ENCODE results near the gene TMEM107.

The TMEM107 gene

DNA sequence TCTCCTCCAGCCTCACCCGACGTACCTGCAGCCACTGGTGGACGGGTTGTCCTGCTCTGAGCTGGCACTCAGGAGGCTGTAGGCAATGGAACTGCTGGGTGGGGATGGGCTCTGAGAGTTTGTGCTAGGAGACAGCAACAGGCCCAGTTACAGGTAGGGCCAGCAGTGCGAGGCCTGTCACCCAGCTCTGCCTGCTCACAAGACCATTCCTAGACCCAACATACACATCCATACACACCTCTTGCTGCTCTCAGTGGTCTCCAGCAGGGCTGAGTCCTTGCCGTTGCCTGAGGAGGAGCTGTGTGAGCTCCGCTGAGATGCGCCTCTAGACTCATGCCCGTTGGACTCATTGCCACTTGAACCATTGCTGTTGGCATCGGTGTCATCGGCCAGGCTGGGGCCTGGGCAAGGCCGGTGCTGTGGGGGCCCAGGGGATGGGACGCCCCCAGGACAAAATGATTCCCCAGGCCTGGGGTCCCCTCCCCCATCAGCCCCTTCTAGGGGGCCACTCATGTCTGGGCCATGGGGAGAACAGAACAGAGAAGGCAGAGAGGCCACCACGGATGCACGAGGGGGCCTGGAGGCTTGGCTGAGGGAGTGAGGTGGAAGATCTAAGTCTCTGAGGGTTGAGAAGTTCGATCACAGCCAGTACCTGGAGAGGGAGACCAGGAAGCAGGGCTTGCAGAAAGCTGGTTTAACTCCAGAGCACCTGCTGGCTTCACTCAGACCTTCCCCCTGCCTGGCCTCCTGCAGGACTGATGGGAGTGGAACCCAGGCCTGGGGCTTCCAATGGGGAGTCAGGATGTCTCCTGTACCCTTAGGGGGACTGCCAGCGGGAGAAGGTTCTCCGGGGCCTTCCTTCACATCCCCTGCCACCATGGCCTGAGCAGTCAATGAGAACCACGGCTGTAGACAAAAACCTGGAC is 25.7 kb downstream of the TMEM107 start:
- no peak for DNase-seq

DNA sequence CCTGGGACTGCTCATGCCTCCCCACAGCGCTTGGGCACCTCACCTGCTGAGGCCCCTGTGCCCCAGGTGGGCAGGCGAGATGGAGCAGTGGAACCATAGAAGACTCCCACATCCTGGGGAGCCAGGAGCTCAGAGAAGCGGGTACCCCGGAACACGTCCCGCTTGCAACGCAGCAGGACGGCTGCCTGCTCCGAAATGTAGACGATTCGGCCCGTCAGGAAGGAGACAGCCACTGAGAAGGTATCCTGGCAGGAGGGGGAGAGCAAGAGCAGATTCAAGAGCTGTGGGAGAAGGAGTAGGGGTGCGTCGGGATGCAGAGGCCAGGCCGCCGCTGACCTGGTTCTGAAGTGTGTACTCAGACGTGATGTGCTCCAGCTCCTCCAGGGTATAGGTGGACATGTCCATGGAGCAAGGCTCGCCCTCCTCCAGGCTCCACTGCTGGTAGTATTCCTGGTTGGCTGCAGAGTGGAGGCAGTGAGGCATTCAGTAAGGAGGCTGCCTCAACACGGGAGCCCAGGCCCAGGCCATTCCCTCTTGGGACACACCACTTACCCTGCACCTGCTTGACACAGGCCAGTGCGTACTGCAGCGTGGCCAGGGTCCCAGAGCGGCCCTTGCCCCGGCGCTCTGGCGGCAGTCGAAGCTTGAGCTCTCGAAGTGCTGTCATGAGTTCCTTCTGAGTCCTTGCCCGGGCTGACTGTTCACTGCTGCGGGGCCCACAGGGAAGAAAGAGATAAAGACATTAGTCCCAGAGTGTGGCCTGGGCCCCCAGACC is 26.6 kb downstream of the TMEM107 start:
- no peak for DNase-seq

DNA sequence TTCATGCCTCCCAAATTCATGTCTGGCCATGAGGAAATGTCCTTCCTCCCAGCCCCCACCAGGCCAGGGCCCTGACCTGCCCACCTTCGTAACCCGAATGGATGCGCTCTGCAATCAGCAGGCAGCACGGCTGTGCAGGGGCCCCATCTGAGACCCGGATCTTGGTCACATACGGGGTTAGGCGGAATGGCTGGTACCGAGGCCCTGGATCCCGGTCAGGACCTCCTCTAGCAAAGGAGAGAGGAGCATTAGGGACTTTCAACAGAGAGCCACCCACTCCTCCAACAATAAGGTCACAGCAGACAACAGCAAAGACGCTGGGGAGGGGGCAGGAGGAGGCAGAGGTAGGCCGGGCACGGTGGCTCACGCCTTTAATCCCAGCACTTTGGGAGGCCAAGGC is 27.6 kb downstream of the TMEM107 start:
- no peak for DNase-seq

DNA sequence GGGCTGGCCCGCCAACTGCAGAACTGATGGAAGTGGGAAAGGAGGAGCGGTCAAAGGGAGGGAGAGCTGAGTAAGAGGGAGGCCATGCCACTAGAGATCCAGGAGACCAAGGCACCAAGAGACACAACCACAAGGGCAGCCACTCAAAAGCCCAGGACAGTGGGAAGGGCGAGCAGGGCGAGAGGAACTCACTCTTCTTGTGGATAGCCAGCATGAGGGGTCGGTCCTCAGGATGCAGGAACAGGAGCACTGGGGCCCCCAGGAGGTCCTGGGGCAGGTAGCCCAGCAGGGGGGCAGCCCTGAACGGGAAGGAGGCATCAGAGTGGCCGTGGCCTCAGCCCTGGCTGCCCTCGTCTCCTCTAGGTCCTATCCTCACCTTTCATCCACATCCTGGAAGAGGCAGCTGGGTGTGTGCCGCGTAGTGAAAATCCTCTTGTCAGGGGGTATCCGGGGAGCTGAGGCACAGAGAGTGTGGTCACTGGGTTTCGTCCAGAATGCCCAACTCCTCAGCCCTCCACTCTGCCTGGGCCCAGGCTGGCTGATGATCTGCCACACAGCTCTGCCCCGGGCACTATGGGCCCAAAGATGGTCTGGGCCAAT is 28.3 kb downstream of the TMEM107 start:
- DNase-seq, result no peak

DNA sequence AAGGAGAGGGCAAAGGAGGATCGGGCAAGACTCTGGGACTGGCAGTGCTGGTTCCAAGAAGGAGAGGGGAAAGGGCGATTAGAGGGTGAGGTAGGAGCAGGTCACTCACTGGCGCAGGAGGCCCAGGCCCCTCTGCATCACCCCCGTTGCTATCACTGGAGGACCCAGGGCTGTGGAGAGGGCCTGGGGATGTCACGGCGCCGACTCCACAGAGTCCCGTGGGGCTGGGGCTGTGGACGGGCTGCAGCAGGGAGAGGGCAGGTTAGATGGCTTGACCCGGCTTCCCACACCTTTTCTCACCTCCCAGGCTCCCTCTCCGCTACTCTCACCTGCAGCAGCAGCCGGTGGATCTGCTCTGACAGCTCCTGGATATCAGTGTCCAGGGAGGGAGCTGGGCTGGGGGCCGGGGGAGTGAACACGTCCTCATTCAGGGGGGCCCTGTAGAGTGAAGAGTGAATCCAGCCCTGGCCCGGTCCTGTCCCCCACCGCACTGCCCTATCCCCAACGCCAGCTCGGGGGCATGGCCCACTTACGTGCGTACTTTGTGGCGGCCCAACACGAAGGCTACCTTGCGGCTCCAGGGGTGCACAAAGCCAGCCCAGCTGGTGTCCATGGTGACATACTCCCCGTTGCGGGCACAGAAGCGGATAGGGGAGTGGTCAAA is 28.9 kb downstream of the TMEM107 start:
- DNase-seq, result no peak

DNA sequence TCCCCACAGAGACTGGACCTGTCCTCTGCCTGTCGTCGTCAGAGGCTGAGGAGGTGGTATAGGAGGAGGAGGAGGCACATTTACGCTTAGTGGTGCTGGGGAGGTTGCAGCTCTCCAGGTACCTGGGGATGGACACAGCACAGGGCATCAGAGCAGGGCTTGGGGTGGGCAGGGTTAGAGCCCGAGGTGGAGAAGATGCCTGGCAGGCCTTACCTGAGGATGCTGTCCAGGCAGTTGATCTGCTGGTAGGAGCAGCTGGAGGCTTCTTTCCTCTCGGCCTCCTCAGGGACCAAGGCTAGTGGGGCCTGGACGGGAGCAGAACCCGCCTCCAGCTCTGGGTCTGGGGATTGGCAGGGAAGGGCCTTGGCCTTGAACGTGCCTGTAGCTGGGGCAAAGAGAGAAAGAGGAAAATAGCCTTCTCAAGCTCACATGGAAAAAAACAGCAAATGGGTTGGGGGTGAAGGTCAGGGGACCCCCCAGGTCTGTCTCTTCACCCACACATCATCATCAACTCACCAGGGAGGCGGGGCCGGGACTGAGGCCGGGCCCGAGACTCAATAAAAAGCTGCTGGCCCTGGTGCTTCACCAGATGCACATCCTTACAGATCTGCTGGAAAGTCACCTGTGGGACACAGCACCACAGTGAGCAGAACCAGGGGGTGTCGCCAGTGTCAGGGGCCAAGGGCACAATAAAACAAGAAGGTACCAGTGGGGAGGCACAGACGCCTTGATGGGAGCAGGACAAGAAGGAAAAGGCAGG is 29.6 kb downstream of the TMEM107 start:
- no peak for DNase-seq

DNA sequence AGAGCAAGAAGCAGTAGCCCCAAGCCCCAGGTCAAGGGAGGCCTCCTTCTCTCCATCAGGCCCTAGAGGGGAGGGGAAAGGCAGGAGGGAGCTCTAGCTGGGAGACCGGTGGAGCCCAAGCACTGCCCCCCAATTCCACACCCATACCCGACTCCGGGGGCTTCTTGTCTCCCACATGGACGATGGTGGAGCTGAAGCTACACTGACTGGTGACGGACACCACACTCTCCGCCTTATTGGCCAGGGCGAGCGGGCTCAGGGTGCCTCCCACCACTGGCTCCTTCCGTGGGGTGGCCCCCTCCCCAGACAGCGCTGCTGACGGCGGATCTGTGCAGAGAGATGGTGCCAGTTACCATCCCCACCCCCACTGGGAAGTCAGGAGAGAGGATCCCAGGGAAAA is 30.4 kb downstream of the TMEM107 start:
- no peak for DNase-seq

DNA sequence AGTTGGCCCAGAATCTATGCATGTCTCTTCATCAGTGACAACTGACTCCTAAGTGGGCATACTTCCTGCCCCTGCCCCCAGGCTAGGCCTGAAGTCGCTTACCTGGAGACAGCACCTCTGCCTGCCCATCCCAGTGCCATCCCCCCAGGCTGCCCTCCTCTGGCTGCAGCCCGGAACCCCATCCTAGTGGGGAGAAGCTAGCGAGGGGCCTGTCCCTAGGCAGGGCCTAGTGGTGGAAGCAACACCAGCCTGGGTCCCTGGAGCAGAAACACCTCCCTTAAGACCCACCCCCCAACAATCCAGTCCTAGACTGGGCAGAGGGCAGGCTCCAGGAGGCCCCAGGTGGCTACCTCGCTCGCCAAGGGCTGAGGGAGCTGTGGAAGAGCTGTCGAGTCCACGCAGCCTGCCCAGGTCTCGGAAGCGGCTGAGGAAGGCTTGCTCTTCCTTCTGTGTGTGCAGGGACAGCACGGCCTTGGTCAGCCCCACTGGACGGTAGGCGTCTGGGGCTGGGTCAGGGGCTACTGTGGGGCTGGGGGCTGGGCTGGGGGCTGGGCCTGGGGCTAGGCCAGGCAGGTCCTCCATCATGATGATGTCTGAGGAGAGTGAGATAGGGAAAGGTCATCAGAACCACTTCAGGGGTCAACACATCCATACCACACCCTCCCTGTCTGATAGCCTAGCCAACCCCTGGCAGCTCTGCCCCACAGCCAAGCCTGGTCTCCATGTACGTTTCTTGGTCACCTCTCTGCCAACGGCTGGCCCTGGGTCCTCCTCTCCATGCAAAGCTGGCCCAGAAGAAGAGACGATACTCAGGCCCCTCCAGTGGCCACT is 31.6 kb downstream of the TMEM107 start:
- DNase-seq, result no peak

DNA sequence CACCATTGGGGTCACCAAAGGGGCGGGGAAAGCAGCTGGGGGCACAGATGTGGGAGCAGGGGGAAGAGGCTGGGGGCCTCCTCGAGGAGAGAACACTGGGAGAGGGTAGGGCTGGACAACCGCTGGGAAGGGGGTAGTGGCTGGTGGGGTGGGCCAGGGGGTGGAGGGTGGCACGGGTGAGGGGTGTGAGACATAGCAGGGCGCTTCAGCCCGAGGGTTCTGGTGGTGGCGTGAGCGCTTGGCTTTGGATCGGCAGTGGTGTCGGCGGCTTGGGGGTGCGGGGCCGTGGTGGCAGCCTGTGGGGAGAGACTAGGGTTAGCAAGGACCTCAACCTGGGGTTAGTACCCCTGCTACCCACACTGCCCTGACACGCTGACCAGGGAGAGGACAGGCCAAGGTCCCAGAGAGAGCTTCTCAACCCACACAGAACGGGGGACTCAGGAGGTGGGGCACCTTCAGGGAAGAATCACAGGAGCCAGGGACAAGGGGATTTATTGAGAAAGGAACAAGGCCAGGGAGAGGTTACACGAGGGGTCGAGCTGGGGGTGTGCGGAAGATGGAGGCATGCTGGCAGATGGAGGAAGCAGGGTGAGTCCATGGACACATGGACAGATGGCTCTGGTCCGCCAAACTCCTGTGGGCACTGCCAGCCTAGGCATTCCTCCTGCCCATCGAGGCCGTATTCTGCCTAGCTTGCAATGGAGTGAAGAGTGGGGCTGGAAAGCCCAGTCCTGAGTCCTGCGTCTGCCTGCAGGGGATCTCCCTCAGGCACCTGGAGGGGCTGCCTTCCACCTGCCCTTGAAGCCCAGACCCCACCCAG is 32.4 kb downstream of the TMEM107 start:
- DNase-seq, result no peak

DNA sequence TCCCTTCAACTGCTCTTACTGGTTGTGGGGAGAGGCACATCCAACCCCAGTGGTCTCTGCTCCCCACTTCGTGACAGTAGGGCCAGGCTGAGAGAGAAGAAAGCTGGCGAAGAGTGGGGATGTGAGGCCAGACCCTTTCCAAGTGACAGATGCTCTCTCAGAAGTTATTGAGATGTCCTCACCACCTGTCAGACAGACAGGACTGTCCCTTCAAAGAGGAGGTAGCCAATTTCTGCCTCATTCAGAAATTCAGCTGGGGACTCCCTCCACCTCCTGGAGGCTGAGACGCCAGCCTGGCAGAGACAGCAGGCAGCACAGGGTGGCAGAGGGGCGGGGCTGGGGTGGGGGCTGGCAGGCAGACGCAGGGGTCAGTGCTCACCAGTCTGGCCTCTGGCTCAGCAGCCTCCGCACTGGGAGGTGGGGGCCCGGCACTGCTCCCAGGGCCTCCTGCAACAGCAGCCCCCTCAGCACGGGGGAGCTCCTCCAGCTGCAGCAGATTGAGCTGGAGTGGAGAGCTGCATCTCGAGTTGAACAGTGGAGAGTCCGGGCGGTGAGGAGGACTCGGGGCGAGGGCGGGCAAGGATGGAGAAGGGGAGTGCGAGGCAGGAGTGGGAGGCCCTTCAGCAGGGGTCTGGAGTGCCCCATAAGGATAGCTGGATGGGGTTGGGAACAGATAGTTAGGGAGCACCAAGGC is 33.1 kb downstream of the TMEM107 start:
- DNase-seq, result no peak

DNA sequence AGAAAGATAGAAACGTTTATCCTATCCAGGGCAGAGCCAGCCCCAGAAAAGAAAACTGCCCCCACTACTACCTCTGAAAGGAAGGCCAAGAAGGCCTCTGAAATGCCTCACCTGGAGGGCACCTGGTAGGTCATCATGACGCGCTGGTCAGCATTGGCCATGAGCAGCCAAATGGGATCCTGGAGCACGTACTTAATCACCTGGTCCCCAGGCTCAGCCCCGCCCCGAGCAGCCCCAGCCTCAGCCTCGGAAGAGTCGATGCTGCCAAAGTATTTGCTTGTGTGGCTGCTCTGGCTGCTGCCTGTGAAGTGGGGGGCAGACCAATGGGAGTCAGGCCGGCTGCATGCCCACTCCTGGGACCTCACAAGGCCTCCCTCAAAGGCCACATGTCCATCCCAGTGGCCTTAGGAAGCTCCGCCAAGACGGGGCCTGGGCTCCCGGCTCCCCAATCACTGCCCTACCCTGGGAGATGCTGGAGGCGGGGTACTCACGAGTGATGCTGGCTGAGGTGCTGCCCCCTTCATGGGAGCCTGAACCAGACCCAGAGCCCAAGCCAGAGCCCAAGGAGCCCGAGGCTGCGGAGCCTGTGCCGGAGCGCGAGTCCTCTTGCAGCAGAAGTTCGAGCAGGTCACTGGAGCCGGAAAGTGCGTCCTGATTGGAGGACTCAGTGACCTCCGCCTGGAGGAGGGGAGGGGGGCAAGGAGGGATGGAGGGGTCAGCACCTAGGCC is 33.9 kb downstream of the TMEM107 start:
- DNase-seq, result no peak

DNA sequence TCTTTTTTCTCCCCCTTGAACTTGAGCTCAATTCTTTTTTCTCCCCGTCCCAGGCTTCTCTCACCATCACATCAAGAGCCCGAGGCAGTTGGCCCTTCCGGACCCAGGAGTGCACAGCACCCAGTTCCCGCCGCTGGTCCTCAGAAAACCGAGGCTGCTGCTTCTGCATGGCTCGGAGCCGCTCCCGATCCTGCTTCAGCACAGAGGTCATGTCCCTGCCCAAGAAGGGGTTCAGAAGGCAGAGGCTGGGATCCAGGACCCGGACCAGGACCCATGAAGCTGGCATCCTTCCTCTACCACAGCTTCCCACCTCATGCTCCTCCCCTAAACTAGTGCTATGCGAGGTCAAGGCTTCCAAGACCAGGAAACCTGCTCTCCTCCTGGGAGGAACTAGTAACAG is 34.4 kb downstream of the TMEM107 start:
- no peak for DNase-seq

DNA sequence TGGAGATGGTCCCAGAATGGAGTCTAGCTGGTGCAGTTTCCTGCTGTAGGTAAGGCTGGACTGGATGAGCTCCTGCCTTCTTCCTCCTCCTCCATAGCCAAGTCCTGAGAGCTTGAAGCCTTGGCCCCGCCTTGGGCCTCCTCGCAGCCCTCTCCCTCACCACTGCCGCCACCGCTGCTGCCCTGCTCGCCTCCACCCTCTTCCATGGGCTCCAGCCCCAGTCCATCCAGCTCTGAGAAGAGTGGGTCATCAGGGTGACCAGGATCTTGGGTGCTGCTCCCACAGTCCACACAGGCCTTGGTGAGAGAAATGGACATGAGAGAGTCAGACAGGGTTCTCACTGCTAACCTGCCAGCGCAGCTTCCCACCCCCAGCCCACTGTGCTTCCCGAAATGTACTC is 35.1 kb downstream of the TMEM107 start:
- DNase-seq, result no peak

DNA sequence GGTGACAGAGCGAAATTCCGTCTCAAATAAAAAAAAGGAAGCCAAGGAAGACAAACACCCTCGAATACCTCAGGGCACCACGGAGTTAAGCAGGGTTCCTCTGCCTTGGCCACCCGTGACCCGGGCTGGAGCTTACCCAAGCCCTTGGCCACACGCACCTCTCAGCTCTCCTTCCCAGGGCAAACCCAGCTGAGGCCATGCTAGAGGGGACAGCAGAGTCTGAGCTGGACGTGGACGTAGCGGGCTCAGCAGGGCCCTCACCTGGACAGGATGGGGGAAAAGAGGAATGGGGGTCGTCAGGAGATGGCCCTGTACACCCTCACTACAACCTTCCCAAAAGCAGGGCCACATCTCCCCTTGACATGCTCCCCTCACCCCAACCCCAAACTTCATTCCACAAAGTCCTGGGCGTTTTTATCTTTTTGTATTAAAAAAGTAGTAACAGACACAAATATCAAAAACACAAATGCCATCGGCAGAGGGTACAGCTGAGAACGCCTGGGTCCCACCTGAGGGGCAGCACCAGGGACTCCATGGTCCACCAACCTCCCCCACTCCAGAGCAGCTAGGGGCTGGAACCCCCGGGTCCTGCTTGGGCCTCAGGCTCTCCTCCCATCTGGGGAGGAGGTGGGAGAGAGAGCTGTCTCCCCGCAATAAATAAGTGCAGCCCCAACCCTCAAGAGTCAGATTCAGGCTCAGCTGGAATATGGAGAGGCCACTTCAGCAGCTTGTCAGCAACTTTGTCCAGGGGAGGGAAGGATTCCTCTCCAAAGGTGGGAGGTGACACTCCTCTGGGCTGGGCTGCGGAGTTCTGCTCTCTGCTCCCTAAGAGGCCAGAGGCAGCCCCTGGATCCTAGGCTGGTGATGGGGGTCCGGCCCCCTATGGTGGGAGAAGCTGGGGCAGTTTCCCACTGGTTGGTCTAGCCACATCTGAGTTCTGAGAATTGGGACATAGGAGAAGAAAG is 35.8 kb downstream of the TMEM107 start:
- no peak for DNase-seq

DNA sequence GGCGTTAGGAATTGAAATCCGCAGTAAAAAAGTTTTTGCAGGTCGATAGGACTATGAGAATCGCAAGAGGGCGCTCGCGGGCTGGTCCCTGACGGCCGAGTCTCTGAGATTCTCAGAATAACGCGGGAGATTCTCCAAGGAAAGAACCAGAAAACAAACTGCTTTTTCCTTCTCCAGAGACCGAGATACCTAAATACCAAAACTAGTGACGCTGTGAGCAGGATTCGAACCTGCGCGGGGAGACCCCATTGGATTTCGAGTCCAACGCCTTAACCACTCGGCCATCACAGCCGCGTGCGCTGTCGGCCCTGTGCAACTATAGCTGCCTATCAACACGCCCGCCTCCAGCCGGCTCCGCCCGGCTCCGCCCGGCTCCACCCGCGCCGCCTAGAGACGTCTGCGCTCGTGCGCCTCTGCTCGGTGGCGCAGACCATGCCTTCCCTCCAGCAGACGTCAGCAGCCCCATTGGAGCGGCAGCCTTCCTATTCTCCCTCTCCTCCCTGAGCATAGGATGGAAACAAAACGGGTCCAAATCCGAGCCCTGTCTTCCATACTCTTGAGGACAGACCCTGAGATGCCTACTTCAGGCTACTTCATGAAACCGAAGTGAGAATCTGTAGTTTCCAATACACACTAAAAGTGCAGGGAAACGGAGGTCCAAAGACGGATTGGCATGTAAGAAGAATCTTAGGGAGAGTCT is 37.4 kb downstream of the TMEM107 start:
- peak; percentile 90 for DNase-seq

DNA sequence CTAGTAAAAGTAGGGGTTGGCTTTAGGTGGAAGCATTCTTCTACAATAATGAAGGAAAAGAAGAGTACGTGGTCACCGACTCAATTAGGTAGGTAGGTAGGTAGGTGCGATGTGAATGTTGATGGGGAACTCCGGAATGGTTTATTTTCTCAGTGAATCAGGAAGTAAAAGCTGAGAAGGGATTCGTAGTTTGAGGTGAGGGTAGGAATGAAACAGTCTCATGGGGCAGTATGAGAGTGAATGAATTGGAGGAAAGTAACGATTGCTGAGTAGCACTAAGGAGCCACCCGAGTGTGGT is 37.9 kb downstream of the TMEM107 start:
- no peak for DNase-seq

DNA sequence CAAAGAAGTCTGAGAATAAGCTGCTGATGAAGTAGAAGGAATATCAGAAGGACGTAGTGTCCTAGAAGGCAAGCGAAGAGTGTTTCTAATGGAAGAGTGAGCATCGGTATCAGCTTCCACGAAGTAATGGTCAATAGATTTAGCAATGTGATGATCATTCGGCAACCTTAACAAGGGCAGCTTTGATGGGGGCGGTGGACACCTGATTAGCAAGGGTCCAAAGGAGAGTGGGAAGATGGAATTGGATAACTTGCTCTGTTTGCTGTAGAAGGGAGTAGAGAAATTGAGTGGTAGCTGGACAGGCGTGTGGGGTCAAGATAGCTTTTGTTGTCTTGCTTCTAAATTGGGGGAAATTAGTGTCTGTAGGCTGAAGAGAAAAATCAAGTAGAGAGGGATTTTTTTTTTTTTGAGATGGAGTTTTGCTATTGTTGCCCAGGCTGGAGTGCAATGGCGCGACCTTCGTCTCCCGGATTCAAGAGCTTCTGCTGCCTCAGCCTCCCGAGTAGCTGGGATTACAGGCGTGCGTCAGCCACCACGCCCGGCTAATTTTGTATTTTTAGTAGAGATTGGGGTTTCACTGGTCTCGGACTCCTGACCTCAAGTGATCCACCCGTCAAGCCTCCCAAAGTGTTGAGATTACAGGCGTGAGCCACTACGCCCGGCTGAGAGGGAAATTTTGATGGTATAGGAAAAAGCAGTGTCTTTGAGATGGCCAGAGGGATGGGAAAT is 38.4 kb downstream of the TMEM107 start:
- no peak for DNase-seq
